Measurements from ENCODE around the gene MIPOL1. TPM values are rescaled to one million over a fixed set of nuclear protein-coding genes. Genes with fewer than 3 reads are reported as not detected.

The MIPOL1 gene
- total and polyA plus RNA-seq, 2 of the 13 experiments (the other 11 are each of a cell fraction or from before 2014, with no cell fraction given) = 8.6 to 34.2 TPM

DNA sequence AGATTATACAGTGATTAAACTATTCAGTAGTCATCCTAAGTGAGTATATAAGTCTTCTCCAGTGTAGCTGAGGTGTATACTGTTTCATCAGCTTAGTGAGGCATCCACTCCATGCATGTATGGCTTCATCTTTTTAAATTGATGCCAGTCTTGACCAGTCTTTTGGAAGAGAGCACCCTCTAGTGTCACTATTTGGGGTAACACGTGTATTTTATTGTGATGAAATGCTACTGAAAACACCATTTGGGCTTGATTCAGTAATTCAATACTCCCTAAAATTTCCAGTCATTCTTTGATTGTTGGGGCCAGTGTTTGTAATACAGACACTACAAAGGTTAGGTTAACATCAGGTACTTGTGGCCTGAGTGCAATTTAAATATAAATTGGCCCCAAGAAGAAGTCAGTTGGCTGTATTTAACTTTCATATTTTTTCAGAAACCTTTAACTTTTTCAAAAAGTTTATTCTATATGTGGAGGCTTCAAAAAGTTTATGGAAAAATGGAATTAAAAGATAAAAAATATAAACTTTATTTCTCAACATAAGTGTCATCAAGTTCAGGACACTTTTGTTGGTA is 35.3 kb downstream of the MIPOL1 start (continued):
- TF ChIP-seq, protein P1, sequence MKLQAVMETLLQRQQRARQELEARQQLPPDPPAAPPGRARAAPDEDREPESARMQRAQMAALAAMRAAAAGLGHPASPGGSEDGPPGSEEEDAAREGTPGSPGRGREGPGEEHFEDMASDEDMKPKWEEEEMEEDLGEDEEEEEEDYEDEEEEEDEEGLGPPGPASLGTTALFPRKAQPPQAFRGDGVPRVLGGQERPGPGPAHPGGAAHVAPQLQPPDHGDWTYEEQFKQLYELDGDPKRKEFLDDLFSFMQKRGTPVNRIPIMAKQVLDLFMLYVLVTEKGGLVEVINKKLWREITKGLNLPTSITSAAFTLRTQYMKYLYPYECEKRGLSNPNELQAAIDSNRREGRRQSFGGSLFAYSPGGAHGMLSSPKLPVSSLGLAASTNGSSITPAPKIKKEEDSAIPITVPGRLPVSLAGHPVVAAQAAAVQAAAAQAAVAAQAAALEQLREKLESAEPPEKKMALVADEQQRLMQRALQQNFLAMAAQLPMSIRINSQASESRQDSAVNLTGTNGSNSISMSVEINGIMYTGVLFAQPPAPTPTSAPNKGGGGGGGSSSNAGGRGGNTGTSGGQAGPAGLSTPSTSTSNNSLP (IDR thresholded peaks at IDR 0.05; ENCODE audit: low read depth, low read length) = peak; percentile 92
- TF ChIP-seq ZNF333 (CRISPR knock-in tag; IDR thresholded peaks at IDR 0.05; ENCODE audit: borderline replicate concordance) (no peak), HOXA5 (CRISPR knock-in tag; IDR thresholded peaks at IDR 0.05) (0 out of 2 replicates have a peak, but pooled peaks have one; percentile 34), ELF1 (CRISPR knock-in tag; IDR thresholded peaks at IDR 0.05) (no peak), ZNF772 (CRISPR knock-in tag; IDR thresholded peaks at IDR 0.05) (no peak), CREM (IDR thresholded peaks at IDR 0.05) (peak; percentile 36), CREM (CRISPR knock-in tag; IDR thresholded peaks at IDR 0.05) (no peak), ATF6 (CRISPR knock-in tag; conservative IDR thresholded peaks at IDR 0.05) (no peak), CREB1 (IDR thresholded peaks at IDR 0.05) (peak; percentile 47; the same call in 1 of the 2 replicates), CREB1 (CRISPR knock-in tag; IDR thresholded peaks at IDR 0.05) (peak; percentile 30; the same call in 1 of the 2 replicates), RAD21 (CRISPR knock-in tag; IDR thresholded peaks at IDR 0.05) (peak; percentile 59), ZFP82 (CRISPR knock-in tag; IDR thresholded peaks at IDR 0.05; ENCODE audit: borderline replicate concordance) (no peak), GATAD1 (CRISPR knock-in tag; IDR thresholded peaks at IDR 0.05) (0 out of 2 replicates have a peak, but pooled peaks have one; percentile 18), MNT (IDR thresholded peaks at IDR 0.05) (peak; percentile 31; the same call in 1 of the 2 replicates), HMGA1 (CRISPR knock-in tag; conservative IDR thresholded peaks at IDR 0.05) (no peak), REPIN1 (CRISPR knock-in tag; IDR thresholded peaks at IDR 0.05; ENCODE audit: borderline replicate concordance, low read depth) (0 out of 2 replicates have a peak, but pooled peaks have one; percentile 9), ZBTB38 (CRISPR knock-in tag; IDR thresholded peaks at IDR 0.05) (no peak), ZNF121 (CRISPR knock-in tag; IDR thresholded peaks at IDR 0.05) (no peak)
- TF ChIP-seq, protein P2, sequence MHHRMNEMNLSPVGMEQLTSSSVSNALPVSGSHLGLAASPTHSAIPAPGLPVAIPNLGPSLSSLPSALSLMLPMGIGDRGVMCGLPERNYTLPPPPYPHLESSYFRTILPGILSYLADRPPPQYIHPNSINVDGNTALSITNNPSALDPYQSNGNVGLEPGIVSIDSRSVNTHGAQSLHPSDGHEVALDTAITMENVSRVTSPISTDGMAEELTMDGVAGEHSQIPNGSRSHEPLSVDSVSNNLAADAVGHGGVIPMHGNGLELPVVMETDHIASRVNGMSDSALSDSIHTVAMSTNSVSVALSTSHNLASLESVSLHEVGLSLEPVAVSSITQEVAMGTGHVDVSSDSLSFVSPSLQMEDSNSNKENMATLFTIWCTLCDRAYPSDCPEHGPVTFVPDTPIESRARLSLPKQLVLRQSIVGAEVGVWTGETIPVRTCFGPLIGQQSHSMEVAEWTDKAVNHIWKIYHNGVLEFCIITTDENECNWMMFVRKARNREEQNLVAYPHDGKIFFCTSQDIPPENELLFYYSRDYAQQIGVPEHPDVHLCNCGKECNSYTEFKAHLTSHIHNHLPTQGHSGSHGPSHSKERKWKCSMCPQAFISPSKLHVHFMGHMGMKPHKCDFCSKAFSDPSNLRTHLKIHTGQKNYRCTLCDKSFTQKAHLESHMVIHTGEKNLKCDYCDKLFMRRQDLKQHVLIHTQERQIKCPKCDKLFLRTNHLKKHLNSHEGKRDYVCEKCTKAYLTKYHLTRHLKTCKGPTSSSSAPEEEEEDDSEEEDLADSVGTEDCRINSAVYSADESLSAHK (CRISPR knock-in tag; IDR thresholded peaks at IDR 0.05; ENCODE audit: borderline replicate concordance) = no peak
- TF ChIP-seq, protein P3, sequence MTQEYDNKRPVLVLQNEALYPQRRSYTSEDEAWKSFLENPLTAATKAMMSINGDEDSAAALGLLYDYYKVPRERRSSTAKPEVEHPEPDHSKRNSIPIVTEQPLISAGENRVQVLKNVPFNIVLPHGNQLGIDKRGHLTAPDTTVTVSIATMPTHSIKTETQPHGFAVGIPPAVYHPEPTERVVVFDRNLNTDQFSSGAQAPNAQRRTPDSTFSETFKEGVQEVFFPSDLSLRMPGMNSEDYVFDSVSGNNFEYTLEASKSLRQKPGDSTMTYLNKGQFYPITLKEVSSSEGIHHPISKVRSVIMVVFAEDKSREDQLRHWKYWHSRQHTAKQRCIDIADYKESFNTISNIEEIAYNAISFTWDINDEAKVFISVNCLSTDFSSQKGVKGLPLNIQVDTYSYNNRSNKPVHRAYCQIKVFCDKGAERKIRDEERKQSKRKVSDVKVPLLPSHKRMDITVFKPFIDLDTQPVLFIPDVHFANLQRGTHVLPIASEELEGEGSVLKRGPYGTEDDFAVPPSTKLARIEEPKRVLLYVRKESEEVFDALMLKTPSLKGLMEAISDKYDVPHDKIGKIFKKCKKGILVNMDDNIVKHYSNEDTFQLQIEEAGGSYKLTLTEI (CRISPR knock-in tag; conservative IDR thresholded peaks at IDR 0.05) = no peak
